DMS79 treated with DMSO at 0.1 percent for 48 hours (cell line): Measurements from ENCODE around the gene TNNC1.

Experiments
- DNase-seq: peaks from one replicate; lab custom pipeline; 2025; lab: John Stamatoyannopoulos, UW

Gene TNNC1

DNA sequence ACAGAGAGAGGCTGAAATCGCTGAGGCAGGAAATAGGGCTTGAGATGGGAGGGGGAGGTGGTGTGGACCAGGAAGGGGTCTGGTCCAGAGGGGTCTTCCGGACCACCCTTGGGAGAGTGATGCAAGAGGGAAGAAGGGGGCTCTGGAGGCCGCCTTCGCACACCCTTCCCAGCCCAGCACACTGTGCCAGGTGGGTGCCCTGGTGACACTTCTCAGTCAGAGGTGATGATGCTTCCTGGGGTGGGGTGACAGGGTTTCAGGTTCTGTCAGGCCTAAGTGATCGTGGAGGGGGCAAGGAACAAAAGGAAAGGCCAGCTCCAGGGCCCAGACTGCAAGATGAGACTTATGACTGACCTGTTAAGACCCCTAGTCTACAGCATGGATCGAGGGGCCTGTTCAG is 21.6 kb downstream of the TNNC1 start:
- no peak for DNase-seq

DNA sequence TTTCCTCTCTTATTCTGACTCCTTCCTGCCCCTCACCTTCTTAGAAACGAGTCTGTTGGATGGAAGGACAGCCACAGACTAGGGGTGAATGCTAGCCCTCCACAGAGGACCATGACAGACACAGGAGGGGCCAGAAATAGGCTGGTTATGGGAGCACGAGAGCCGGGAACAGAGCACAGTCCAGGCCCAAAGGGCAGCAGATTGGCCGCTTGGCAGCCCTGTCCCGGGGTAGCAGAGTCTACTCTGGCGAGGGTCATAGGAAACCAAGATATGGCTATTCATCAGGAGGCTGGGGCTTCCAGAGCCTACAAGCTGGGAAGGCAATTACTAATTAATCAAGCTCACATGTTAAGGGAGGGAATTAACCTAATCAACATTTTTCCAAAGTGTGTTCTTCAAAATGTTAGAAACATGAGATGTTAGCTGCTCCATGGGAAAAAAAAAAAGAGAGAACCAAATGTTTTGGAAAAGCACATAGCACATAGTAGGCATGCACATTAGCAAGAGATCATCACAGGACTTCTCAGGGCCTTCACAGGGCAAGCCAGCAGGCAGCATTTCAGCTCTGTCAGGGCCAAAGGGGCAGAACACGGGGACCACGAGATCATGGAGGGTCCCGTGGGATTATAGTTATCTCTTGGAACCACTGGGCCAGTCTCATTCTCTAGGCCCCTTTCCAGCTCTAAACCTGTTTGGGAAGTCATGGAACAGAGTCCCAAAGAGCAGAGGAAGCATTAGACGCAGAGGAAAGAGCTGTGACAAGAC is 22.2 kb downstream of the TNNC1 start:
- no peak for DNase-seq

DNA sequence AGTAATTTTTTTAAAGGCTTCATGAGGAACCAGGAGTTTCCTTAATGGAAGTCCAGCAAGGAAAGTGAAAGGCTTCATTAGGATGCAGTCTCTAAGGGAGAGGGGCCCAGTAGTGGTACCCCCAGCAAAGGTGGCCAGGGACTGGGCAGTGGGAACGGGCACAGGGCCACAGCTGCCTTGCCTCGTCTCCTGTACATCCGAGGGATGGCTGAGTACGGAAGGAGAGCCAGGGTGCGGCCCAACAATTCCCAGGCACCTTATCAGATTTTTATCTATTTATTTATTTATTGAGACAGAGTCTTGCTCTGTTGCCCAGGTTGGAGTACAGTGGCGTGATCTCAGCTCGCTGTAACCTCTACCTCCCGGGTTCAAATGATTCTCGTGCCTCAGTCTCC is 23.4 kb downstream of the TNNC1 start:
- no peak for DNase-seq

DNA sequence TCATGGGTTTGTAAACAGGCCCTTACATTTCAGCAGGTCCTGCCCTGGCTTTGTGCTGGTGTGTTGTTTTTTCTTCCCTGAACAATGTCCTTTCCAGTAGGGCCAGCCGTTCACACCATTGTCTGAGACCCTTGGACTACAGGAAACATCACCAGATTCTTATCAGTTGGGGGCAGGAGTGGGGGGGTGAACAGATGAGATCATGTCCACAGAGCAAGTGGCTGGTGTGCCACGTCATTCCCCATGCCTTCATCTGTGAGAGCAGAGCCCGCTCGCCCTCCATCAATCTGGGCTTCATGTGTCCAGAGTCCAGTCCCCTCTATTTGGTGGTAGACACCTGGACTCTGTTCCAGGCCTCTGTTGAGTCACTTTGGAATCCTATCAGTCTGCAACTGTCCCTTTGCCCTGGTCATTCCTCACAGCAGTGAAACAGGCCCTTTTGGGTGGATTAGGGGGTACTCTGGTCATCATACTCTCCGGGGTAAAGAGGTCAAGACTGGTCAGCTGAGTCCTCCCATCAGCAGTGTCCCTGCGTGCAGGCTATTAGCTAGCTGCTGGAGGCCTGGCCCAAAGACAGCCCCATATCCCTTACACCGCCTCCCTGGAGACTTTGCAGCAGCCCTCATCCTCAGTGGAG is 23.9 kb downstream of the TNNC1 start:
- DNase-seq, result no peak

DNA sequence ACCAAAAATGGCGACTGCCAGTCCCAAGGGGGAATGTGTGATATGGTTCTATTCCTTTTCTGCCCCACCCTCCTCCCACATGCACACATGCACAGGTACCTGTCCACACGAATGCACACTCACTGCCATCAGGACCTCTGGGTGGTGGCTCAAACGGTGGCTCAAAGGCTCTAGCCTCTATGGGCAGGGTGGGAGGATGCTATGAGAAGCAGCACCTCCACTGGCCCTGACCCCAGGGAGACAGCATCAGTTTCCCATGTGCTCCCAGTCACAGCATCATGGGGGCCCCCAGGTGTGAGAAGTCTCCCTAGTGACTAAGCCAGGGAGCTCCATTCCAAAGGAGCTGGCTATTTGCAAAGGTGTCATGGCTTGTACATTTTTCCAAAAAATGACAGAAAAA is 24.8 kb downstream of the TNNC1 start:
- no peak for DNase-seq

DNA sequence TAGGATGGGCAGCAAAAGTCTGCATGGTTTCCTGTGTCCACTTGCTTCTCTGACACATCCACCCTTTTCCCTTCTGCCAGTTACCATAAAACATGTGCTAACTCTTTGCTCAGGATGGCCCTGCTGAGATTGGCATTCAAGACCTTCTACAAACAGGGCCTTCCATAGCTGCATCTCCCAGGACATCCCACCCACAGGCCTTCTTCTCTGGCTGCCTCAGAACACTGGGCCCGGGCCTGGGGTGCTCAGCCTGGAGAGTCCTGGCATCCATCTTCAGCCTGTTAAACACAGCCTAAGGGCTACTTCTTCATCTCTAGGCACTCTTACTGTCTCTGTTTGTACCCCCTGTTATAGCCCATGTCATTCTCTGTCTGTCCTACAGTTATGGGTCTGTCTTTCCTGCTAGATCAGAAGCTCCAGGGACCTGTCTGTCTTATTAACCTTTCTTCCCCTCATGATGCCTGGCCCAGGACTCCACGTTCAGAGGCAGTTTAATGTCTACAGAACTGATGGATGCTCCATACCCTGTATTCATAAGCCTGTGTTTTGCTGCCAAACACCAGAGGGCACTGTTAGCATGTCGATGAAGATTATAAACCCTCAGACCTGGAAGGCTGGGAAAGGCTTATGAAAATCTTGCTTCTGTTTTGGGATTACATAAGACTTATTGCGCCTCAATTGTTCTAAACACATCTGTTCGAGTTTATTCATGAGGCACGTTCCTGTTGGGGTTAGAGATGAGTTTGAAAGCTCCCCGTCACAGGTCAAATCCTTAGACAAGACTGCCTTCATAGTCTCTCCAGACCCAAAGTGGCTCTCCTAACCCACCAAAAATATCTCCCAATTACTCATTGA is 25.5 kb downstream of the TNNC1 start:
- DNase-seq, result peak; percentile 30

DNA sequence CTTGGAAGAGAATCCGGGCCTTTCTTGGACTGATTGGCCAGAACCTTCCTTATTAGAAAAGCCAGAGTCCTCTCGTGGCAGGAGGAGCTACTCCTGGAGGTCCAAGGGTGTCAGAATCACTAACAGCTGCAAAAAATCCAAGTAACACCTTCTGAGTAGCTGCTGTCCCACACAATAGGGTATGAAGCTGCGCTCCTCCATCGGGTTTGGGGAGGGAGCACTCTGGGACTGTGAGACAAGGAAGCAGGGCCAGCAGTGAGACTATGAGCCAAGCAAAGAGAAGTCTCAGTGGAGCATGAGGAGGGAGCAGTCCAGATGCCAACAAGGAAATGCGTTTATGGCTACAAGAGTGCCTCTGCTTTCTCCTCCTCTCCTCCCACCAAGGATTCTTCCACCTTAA is 30.7 kb downstream of the TNNC1 start:
- DNase-seq, result no peak

DNA sequence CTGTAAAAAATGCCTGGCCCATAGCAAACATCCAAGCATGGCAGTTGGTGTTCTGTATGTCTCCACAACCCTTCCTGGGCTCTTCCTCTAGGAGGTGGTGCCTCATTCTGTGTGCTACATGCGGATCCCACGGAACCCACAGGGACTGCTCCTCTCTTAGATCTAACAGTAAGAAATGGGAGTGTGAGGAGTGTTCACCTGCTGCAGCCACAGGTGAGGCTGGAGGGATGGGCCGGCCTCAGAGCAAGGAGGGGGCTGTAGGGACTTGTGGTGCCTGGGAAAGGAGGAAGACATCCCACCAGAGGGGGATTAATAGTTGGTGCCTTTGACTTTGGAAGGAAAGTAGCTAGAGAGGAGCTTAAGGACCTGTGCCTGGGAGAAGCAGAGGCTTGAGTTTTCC is 31.2 kb downstream of the TNNC1 start:
- no peak for DNase-seq

DNA sequence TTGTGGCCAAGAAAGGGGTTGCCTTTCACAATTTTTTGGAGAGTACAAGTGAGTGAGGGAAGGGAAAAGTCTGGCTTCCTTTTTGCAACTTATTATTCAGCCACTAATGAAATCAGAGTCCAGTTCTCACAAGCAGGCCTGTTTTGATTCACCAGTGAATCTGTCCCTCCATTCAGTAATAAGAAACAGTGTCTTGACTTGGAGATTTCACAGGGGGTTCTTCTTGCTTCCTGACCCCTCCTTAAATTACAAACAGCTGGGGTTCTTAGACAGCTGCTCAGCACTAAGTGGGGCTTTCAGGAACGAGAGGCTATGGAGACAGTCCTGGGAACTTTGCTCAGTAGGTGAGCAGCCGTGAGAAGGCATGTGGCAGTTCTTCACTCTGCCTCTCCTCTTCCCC is 33.5 kb downstream of the TNNC1 start:
- no peak for DNase-seq

DNA sequence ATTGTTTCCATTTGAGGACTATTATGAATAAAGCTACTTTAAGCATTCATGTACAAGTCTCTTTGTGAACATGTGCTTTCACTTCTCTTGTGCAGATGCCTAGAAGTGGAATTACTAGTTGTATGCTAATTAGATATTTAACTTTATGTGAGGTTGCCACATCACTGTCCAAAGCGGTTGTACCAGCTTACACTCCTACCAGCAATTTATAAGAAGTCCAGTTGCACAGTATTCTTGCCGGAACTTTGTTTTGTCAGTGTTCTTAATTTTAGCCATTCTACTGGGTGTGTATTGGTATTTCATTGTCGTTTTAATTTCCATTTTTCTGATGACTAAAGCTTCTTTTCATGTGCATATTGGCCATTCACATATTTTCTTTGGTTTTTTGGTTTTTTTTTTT is 38.0 kb downstream of the TNNC1 start:
- no peak for DNase-seq

DNA sequence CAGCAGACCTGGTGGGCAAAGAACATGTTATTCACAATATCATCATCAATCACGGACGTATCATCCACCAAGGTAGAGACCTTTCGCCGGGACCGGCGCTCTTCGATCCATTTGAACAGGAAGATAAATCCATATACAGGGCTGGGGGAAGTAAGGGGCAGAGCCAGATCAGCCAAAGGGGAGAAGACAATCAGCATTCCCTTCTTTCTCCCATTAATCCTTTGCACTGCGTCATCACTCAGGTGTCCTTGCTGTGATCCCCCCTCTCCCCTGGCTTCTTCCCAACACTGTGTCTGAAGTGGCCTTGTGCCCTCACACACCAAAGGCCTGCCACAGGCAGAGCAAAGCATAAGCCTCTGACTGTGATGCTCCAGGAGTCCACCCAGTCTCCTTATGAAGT is 45.4 kb downstream of the TNNC1 start:
- DNase-seq, result no peak

DNA sequence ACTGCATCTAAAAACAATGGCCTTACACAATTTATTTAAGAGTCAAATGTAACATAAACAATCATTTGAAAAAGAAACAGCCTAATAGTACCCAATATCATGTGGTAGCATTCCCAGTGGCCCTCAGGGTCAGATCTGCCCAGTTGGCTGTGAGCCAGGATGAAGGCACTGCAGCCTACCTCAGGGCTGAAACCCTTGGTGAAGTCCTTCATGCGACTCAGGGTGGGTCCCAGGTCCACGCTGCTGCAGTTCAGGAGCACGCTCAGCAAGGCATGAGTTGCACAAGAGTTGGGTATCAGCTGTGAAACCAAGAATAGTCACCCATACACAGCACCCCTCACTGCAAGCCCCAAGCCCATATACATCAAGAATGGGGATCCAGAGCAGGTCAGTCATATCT is 46.1 kb downstream of the TNNC1 start:
- DNase-seq, result no peak

DNA sequence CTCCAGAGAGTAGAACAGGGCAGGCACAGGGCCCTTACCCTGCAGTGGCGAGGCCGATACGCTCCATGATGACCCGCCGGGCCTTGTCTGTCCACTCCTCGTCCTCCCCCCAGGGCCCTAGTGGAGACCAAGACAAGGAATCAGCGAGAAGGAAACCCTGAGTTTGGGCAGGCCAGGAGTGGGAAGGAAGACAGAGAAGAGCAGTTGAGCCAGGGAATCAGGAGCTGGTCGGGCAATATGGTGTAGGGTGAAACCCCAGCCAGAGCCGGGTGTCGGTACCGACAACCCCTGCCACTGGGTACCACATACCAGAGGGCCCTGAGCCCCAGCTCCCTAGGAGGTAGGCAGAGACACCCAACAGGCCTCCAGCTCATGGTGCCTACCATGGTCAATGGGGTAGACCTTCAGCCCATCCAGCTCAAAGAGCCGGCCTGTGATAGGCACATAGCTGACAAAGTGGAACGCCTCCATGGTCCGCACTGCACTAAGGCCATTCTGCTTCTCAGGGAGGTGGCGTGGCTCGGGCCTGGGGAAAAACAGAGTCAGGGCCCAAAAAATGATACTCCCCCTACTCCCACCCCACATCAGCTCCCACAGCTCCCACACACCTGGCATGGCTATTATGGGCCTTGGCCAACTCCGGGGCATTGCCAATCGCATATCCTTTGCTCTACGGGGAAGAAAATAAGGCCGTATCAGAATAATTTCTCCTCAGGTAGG is 46.9 kb downstream of the TNNC1 start:
- DNase-seq, result no peak

DNA sequence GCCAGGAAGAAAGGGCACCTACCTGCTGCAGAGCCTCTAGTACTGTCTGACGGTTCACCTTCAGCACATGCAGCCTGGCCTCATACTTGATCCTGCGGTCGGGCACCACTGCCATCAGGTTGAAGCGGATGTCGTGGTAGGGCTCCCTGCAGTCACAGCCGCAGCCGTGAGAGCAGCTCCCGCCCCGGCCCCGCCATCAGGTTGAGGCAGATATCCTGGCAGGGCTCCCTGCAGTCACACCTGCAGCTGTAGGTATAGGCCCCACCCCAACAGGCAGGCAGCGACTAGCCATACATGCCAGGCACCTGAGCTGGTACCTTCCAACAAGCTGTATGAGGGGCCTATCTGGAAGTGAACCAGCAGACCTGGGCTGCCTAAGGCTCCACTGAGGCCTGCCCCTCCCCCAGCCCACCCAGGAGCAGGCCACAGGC is 47.6 kb downstream of the TNNC1 start:
- DNase-seq, result no peak

DNA sequence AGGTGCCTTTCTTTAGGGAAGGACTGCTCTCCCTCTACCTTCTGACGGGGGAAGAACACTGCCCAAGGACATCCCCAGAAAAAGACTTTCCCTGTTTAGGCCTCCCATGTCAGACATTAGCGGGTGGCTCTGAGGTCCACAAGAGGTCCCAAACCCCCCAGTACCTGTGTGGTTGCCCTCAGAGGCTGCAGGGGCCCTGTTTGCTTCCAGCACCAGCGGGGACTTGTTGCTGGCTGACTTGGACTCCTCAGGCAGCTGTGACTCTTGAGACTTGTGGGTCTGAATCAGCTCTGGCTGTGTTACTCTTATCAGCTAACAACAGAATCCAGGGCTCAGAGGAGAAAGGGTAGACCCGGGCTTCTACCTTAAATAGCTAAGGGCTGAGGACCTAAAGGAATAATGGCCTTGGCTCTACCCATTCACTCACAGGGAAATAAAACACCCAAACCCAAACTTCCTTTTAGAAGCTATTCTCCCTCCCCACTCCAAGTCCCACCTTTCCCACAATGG is 48.2 kb downstream of the TNNC1 start:
- DNase-seq, result no peak

DNA sequence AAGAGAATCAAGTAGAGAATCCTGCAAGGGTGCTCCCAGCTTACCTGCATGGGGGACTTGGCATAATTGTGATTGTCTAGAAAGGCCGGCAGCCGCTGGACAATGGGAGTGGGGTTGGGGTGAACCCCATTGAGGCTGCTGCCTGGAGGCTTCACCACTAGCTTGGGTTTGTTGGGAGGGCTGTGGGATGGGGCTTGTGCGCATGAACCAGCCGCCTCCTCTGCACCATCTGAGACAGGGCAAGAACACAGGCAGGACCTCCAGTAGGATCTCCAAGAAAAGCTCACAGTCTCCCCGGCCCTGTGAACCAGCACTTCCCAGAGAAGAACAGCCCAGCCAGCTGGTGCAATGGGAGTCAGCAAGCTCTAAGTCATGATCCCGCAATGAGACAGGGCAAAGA is 48.8 kb downstream of the TNNC1 start:
- no peak for DNase-seq

DNA sequence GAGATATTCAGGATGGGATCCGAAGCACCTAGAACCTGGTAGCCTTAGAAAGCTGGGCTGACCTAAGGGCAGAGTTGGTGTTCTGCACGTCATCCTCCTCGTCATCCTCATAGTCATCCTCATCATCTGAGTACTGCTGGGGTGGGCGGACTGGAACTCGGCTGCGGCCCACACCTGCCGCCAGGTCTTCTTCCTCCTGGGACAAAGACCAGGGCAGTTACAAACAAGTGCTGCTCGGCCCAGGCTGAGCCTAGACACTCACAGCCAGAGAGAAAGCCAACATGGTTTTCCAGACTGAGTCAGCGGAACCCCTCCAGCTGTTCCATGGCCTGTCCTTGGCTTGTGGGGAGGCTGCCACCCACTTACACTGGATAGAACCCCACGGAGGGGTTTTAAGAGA is 49.5 kb downstream of the TNNC1 start:
- no peak for DNase-seq

DNA sequence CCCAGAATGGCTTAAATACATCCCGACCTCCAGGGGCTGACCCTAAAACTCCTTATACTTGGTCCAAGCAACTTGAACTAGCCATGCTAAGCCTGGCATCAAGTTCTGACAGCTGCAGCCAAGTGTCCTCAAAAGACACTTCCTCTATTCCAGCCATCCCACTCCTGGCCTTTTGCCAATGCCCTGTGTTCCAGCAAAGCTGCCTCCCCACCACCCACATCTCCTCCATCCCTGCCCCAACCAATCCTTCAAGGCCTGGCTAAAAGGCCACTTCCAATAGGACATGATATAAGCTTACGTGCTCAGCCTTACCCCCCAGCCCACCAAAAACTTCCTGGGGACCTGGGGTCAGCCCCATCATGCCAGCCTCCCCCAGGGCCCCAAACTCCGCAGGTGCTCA is 49.9 kb downstream of the TNNC1 start:
- no peak for DNase-seq

DNA sequence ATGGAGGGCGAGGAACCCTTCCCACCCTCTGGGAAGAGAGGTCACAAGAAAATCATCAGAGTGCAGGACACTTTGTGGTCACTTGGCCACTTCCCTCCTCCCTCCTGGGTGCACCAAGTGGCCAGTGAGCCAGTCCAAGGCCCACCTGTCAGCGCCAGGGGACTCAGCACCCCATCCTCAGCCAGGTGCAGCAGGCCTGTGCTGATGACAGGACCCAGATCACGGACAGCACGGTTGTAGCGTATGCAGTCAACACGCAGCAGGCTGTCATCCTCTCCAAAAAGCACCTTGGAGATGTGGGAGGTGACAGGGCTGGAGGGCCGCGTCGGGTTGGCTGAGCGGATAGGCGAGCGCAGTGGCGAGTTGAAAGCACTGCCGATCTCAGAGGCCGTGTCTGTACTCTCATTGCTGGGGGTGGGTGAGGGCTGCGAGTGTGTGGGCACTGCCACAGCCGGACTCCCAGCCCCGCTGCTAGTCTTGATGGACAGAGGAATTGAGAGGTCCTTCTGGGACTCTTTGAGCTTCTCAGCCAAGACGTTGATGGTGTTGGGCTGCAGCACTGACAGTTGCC is 50.5 kb downstream of the TNNC1 start:
- DNase-seq, result no peak

DNA sequence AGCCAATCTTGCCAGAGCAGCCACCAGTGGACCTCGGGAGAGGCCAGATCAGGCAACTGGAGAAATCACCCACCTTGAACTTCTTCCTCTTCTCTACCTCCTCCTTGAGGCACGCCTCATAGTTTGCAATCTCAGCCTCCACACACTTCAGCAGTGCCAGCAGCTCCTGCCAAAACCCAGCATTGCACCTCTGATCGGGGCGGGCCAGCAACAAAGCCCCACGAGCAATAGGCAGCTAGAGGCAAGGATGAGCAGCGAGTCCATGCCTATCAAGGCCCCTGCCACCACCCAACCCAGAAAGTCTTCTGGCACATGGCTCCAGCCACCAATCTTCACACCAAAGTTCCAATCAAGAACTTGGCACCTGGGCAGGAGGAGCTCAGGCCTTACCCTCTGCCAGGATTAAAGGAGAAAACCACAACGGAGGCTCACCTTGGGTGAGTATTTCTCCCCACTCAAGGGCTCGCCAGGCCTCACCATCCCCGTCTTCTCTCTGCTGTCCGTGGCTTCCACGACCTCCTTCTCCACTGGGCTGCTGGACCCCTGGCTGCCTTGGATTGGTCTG is 51.1 kb downstream of the TNNC1 start:
- no peak for DNase-seq

DNA sequence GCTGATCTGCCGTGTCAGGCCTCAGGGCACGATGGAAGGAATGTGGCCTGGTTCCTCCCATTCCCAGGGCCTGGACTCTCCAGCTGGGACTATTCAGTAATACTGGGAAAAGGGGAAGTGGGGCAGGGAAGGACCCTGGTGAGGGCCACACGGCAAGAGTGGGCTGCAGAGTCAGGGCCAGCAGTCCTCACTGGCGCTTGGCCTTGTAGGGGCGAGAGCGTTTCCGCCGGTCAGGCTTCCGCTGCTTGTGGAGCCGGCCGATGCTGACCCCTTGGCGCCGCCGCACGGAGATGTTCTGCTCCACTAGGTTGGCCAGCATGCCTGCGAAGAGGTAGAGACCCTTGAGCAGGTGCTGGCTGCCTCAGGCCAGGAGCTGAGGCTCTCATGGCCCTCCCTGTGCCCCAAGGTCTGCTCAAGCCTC is 51.7 kb downstream of the TNNC1 start:
- DNase-seq, result no peak
